Tibial nerve (tissue), 4 donors: ENCODE measurements around the gene KDM5C. TPM values are rescaled to one million over a fixed set of nuclear protein-coding genes. Genes with fewer than 3 reads are reported as not detected.

Source experiments
- DNase-seq, 2 donors: peaks; one replicate each; pipeline ENCODE4 v3.0.0-alpha.2; 2019; ENCODE audit warnings: low spot score in 2 of 2
- H3K27ac ChIP-seq, 4 donors: fragments of 200-600 bp; sonication (generic) in 3 of 4; one replicate each; pipeline ENCODE4 v1.5.1; 2017 to 2019; ENCODE audit warnings: mild to moderate bottlenecking in 1 of 4
- H3K27me3 ChIP-seq, 2 donors: fragments of 200-600 bp; sonication (generic) in 1 of 2; one replicate each; pipeline versions ENCODE4 v1.5.1 to v1.6.0; 2017 to 2019
- H3K36me3 ChIP-seq, 3 donors: fragments of 200-600 bp; sonication (generic); one replicate each; pipeline ENCODE4 v1.5.1; 2018 to 2019
- H3K4me1 ChIP-seq, 4 donors: fragments of 200-600 bp; sonication (generic) in 3 of 4; one replicate each; pipeline ENCODE4 v1.5.1; 2017 to 2019
- H3K4me3 ChIP-seq, 4 donors: fragments of 200-600 bp; sonication (generic) in 3 of 4; one replicate each; pipeline ENCODE4 v1.5.1; 2017 to 2019; ENCODE audit warnings: mild to moderate bottlenecking in 1 of 4, moderate library complexity in 1 of 4
- H3K9me3 ChIP-seq, 4 donors: fragments of 200-600 bp; sonication (generic) in 3 of 4; one replicate each; pipeline ENCODE4 v1.5.1; 2017 to 2019
- EP300 ChIP-seq, 2 donors: sonication (generic); formaldehyde crosslinking; IDR thresholded peaks; one replicate each; pipeline ENCODE4 v1.6.1; 2017; ENCODE audit warnings: antibody characterized with exemption in 2 of 2, mild to moderate bottlenecking in 1 of 2
- POLR2A ChIP-seq, 2 donors: fragments of 450-650 bp; IDR thresholded peaks; one replicate each; pipeline ENCODE4 v1.6.1; 2017; ENCODE audit warnings: antibody characterized with exemption in 2 of 2, mild to moderate bottlenecking in 2 of 2, moderate library complexity in 2 of 2
- WGBS, 2 donors: methylation state at CpG; one replicate each; pipeline ENCODE4 v1.1.5; 2018; 5-methylcytosine and 5-hydroxymethylcytosine counted together
- total RNA-seq, 4 donors: library from RNA; depleted of rRNA; stranded (reverse); fragments of >200 nt; gene quantifications; one replicate each; pipeline ENCODE4 v1.1.0, GENCODE V29; 2016
- TF ChIP-seq, protein P1 (sequence below), 5 experiments: fragments of 200-600 bp in 3 of 5; fragments of 450-650 bp in 2 of 5; sonication (generic) in 3 of 5; IDR thresholded peaks; one replicate each; pipeline ENCODE4 v1.5.1; 2016 to 2019; ENCODE audit warnings: antibody characterized with exemption in 5 of 5, mild to moderate bottlenecking in 3 of 5, moderate library complexity in 2 of 5

KDM5C gene
- total RNA-seq, 4 donors from 2014 or later: 56.8 to 127 (median 112) TPM

DNA sequence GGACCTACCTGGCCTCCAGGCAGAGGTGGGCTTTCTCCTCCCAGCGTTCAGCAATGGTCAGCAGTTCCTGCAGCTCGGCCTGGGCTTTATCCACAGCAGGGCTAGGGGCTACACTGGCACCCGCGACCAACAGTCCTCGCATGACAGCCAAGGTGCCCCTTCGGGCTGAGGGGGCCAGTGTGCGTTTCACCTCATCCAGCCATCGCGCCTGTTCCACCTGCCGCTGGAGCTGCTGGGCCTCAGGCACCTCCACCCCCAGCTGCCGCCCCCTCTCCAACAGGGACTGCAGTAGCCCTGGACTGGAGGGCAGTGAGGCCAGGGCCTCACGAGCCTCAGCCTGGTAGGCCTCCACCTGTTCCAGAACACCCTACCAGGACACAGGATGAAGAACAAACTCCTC lies 28.3 kb downstream of the KDM5C start:
- H3K4me3 ChIP-seq: no peak overlapping the region
- H3K27ac ChIP-seq: no peak overlapping the region
- DNase-seq: no peak
- 95 to 100% methylated on average over 2 to 12 of the region's 12 CpGs for WGBS, 2 donors
- H3K36me3 ChIP-seq: peaks cover 0 to 99% (median 8%) of the 10 kb centered on the region in 3 donors
- H3K27me3 ChIP-seq: no peaks in the 10 kb centered on the region
- TF ChIP-seq, protein P1, sequence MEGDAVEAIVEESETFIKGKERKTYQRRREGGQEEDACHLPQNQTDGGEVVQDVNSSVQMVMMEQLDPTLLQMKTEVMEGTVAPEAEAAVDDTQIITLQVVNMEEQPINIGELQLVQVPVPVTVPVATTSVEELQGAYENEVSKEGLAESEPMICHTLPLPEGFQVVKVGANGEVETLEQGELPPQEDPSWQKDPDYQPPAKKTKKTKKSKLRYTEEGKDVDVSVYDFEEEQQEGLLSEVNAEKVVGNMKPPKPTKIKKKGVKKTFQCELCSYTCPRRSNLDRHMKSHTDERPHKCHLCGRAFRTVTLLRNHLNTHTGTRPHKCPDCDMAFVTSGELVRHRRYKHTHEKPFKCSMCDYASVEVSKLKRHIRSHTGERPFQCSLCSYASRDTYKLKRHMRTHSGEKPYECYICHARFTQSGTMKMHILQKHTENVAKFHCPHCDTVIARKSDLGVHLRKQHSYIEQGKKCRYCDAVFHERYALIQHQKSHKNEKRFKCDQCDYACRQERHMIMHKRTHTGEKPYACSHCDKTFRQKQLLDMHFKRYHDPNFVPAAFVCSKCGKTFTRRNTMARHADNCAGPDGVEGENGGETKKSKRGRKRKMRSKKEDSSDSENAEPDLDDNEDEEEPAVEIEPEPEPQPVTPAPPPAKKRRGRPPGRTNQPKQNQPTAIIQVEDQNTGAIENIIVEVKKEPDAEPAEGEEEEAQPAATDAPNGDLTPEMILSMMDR (IDR thresholded peaks at IDR 0.05): no peak
- no peak for TF ChIP-seq EP300 (IDR thresholded peaks at IDR 0.05)
- TF ChIP-seq POLR2A (IDR thresholded peaks at IDR 0.05): no peak
- no peaks in the 10 kb centered on the region for H3K9me3 ChIP-seq
- H3K4me1 ChIP-seq: no peaks in the 10 kb centered on the region

DNA sequence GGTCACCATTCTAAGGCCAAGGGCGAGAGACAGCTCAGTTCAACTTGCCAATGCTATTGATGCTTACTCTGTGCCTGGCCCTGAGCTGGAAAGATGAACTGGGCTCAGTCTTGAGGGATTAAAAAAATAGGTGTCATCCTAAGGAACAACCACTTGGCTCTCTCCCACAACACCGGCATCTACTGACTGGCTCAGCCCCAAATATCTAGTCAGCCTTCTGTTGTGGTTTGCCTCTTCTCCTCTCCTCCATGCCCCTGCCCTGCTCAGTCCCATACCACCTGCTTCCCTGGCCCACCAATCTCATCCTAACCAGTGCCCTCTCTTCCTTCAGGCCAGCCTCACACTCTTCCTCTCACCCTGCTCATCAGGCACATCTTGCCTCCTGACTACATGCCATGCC lies 29.6 kb downstream of the KDM5C start:
- WGBS, 2 donors: 90 to 92% methylated on average over 1 to 2 of the region's 2 CpGs

DNA sequence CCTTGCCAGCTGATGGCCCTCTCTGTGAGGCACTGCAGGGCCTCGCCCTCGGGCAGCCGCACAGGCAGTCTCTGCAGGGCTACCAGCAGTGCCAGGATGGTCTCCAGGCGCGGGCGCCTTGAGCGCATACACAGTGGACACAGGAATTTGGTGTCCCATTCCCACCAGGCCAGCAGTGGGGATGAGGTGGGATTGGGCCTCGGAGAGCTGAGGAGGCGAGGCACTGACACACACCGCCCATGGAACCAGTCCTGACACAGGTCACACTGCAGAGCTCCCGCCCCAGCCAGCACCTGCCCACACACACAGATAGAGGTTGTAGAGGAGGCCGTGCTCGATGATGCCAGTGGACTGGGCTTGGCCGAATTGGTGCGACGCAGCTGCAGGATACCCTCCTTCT lies 30.7 kb downstream of the KDM5C start:
- H3K4me1 ChIP-seq: no peaks in the 10 kb centered on the region
- TF ChIP-seq POLR2A (IDR thresholded peaks at IDR 0.05) (no peak), EP300 (IDR thresholded peaks at IDR 0.05) (no peak)
- TF ChIP-seq, protein P1 (IDR thresholded peaks at IDR 0.05): no peak
- peaks cover 0 to 76% (median 8%) of the 10 kb centered on the region in 3 donors for H3K36me3 ChIP-seq
- DNase-seq: no peak
- H3K9me3 ChIP-seq: no peaks in the 10 kb centered on the region
- no peak overlapping the region for H3K27ac ChIP-seq
- no peaks in the 10 kb centered on the region for H3K27me3 ChIP-seq
- H3K4me3 ChIP-seq: no peak overlapping the region
- 95 to 96% methylated on average over 4 to 13 of the region's 16 CpGs for WGBS, 2 donors

More for the DNA sequence above, 29.6 kb downstream of the KDM5C start:
- Histone ChIP-seq H3K4me1 (no peaks in the 10 kb centered on the region), H3K9me3 (no peaks in the 10 kb centered on the region), H3K36me3 (peaks cover 0 to 87% (median 8%) of the 10 kb centered on the region in 3 donors), H3K27ac (no peak overlapping the region), H3K27me3 (no peaks in the 10 kb centered on the region), H3K4me3 (no peak overlapping the region)
- DNase-seq: no peak
- TF ChIP-seq EP300 (IDR thresholded peaks at IDR 0.05): no peak

DNA sequence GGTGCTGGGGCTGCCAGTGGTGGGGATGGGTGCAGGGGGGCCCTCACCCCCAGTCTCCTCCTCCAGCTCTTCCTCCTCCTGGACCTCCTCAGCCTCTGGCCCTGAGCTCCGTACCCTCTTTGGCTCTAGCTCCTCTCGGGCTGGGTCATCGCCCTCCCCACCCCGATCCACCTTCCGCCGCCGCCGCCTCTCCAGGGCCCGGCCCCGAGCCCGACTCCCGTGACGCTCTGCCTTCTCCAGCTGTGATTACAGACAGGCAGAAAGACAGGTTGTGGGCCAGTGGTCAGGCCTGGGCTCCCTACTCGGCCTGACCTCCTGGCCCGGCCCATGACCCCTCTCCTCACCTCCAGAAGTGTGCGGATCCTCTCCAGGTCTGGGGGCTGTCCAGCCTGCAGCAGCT lies 31.9 kb downstream of the KDM5C start:
- H3K9me3 ChIP-seq: no peaks in the 10 kb centered on the region
- no peaks in the 10 kb centered on the region for H3K4me1 ChIP-seq
- DNase-seq: no peak
- no peaks in the 10 kb centered on the region for H3K27me3 ChIP-seq
- H3K27ac ChIP-seq: no peak overlapping the region
- peaks cover 0 to 64% (median 3%) of the 10 kb centered on the region in 3 donors for H3K36me3 ChIP-seq
- TF ChIP-seq, protein P1 (IDR thresholded peaks at IDR 0.05): no peak
- no peak for TF ChIP-seq POLR2A (IDR thresholded peaks at IDR 0.05)
- TF ChIP-seq EP300 (IDR thresholded peaks at IDR 0.05): no peak
- 93 to 95% methylated on average over 15 to 16 of the region's 16 CpGs for WGBS, 2 donors
- H3K4me3 ChIP-seq: no peak overlapping the region

DNA sequence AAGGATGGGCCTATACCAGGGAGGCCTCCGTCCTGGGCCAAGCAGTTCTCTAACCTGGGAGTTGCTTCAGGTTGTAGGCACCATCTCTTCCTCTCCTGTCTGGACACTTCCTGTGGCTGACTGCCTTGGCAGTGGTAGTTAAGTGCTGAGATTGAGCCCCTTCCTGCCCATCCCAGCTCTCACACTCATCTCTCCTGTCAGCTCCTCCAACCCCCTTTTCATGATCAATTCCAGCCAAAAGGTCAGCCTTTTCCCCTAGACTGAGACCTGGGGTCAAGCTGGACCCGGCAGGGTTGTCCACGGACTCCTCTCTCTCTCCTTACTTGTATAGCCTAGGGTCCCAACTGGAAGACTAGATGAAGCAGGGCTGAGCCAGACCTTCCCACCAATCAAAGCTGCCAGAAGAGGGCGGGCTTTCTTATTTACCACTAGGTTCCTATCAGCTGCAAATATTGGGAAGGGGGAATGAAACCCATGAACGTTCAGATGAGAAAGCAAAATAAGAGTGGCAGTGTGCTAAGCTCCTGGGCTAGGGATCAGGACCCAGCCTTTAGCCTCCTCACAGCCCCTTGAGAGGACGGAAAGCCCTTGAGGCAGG lies 34.5 kb downstream of the KDM5C start:
- Histone ChIP-seq H3K36me3 (peaks cover 0 to 38% (median 0%) of the 10 kb centered on the region in 3 donors), H3K4me3 (no peak overlapping the region), H3K27me3 (no peaks in the 10 kb centered on the region), H3K4me1 (no peaks in the 10 kb centered on the region), H3K9me3 (no peaks in the 10 kb centered on the region), H3K27ac (no peak overlapping the region)
- no peak for TF ChIP-seq EP300 (IDR thresholded peaks at IDR 0.05)
- TF ChIP-seq, protein P1 (IDR thresholded peaks at IDR 0.05): no peak
- TF ChIP-seq POLR2A (IDR thresholded peaks at IDR 0.05): no peak
- no peak for DNase-seq
- 65 to 72% methylated on average over 5 to 6 of the region's 6 CpGs for WGBS, 2 donors
